HFFc6 (cell line): ENCODE measurements around the gene ZNF431. TPM values are rescaled to one million over a fixed set of nuclear protein-coding genes. Genes with fewer than 3 reads are reported as not detected.
"Not testable (repeated sequence)": the region's sequence is repeated elsewhere in the genome, so short reads cannot be mapped to it uniquely, and the experiment has no call there.

ENCODE experiments used
- DNase-seq: peaks from one replicate; pipeline ENCODE4 v3.0.0-alpha.2; 2018
- H3K27ac Mint-ChIP-seq: 2 replicates; pipeline ENCODE4 v1.8.0; 2020; ENCODE audit warnings: mild to moderate bottlenecking, mixed read lengths
- H3K27me3 Mint-ChIP-seq: 2 replicates; pipeline ENCODE4 v1.8.0; 2021; ENCODE audit warnings: mild to moderate bottlenecking, moderate library complexity, mixed read lengths; ENCODE audit not compliant: insufficient read depth
- H3K36me3 Mint-ChIP-seq: 2 replicates; pipeline ENCODE4 v1.8.0; 2021; ENCODE audit warnings: low read depth, mixed read lengths
- H3K4me1 Mint-ChIP-seq: 2 replicates; pipeline ENCODE4 v1.8.0; 2020; ENCODE audit warnings: low read depth, mixed read lengths
- H3K4me3 Mint-ChIP-seq: 2 replicates; pipeline ENCODE4 v1.8.0; 2020; ENCODE audit warnings: mild to moderate bottlenecking, moderate library complexity, mixed read lengths
- H3K9me3 Mint-ChIP-seq: 2 replicates; pipeline ENCODE4 v1.8.0; 2020; ENCODE audit warnings: mild to moderate bottlenecking, mixed read lengths
- total RNA-seq, 6 experiments: library from RNA; stranded (reverse); fragmentation: NEBNext Ultra II Directional; extraction: Animal tissue kit (Norgen Biotek cat#: 25700); gene quantifications; 2 replicates in 1 of 6; 3 replicates in 5 of 6; pipeline ENCODE4 v1.2.3, GENCODE V29; 2021
- TF ChIP-seq, protein P1 (sequence below): fragments of 200-600 bp; sonication (generic); IDR thresholded peaks from 2 replicates; pipeline ENCODE4 v1.5.0; 2021; ENCODE audit warnings: antibody characterized with exemption, mild to moderate bottlenecking

Gene ZNF431
- total RNA-seq, 6 experiments from 2014 or later: 4.0 to 6.8 (median 5.4) TPM

GRCh38 chr19:21221693-21222092, 79.9 kb downstream of the ZNF431 start:
- H3K27ac Mint-ChIP-seq: peak overlapping the region; percentile 5; the same call in 1 of the 2 replicates
- DNase-seq: peak; percentile 35
- TF ChIP-seq, protein P1, sequence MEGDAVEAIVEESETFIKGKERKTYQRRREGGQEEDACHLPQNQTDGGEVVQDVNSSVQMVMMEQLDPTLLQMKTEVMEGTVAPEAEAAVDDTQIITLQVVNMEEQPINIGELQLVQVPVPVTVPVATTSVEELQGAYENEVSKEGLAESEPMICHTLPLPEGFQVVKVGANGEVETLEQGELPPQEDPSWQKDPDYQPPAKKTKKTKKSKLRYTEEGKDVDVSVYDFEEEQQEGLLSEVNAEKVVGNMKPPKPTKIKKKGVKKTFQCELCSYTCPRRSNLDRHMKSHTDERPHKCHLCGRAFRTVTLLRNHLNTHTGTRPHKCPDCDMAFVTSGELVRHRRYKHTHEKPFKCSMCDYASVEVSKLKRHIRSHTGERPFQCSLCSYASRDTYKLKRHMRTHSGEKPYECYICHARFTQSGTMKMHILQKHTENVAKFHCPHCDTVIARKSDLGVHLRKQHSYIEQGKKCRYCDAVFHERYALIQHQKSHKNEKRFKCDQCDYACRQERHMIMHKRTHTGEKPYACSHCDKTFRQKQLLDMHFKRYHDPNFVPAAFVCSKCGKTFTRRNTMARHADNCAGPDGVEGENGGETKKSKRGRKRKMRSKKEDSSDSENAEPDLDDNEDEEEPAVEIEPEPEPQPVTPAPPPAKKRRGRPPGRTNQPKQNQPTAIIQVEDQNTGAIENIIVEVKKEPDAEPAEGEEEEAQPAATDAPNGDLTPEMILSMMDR: no peak
- no peaks in the 10 kb centered on the region for H3K36me3 Mint-ChIP-seq
- peaks cover 5% of the 10 kb centered on the region for H3K9me3 Mint-ChIP-seq
- H3K27me3 Mint-ChIP-seq: peaks cover 1% of the 10 kb centered on the region; the same call in 1 of the 2 replicates
- 0 out of 2 replicates have a peak overlapping the region, but pooled peaks have one; percentile 7 for H3K4me3 Mint-ChIP-seq
- 0 out of 2 replicates have a peak, but pooled peaks cover 11% of the 10 kb centered on the region for H3K4me1 Mint-ChIP-seq

- not testable (repeated sequence) for H3K4me3 Mint-ChIP-seq, H3K27me3 Mint-ChIP-seq, H3K4me1 Mint-ChIP-seq, H3K27ac Mint-ChIP-seq, DNase-seq
- Mint-ChIP-seq H3K9me3 (peaks cover 53% of the 10 kb centered on the region), H3K36me3 (peaks cover 26% of the 10 kb centered on the region)
Observed at GRCh38 chr19:21229938-21230337, 88.1 kb downstream of the ZNF431 start.

- Mint-ChIP-seq H3K9me3 (peaks cover 60% of the 10 kb centered on the region), H3K4me1 (no peaks in the 10 kb centered on the region), H3K4me3 (no peak overlapping the region), H3K36me3 (peaks cover 22% of the 10 kb centered on the region), H3K27me3 (no peaks in the 10 kb centered on the region), H3K27ac (no peak overlapping the region)
- TF ChIP-seq, protein P1: no peak
- no peak for DNase-seq
Observed at GRCh38 chr19:21233691-21234090, 91.9 kb downstream of the ZNF431 start.

GRCh38 chr19:21236751-21237150, 94.9 kb downstream of the ZNF431 start:
- not testable (repeated sequence) for H3K36me3 Mint-ChIP-seq, DNase-seq, H3K4me1 Mint-ChIP-seq, H3K27ac Mint-ChIP-seq, H3K4me3 Mint-ChIP-seq, H3K27me3 Mint-ChIP-seq
- peaks cover 30% of the 10 kb centered on the region for H3K9me3 Mint-ChIP-seq

DNA sequence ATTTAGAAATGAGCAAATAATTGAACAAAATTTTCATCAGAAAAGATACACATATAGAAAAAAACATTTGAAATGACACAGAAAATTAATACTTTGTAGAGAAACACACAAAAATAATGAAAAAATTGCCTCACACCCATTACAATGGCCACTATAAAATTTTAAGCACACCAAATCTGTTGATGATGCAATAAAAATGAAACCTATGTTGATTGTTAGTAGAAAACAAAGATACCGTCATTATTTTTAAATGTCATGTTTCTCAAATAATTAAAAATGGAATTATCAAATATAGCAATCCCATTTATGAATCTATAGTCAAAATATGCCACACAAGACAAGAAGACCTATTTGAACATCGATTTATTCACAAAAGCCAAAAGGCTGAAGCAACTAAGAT, 96.8 kb downstream of the ZNF431 start:
- DNase-seq: no peak
- Mint-ChIP-seq H3K4me3 (no peak overlapping the region), H3K27me3 (no peaks in the 10 kb centered on the region), H3K27ac (no peak overlapping the region), H3K36me3 (no peaks in the 10 kb centered on the region), H3K9me3 (peaks cover 23% of the 10 kb centered on the region), H3K4me1 (no peaks in the 10 kb centered on the region)
- TF ChIP-seq, protein P1: no peak

Other genes starting within 250 kb of the ZNF431 start
- 1 to 10 TPM; 4.5 to 8.5 (median 7.6) TPM for gene ZNF85, start 218.8 kb upstream of the ZNF431 start, total RNA-seq
- gene ZNF430, start 121.4 kb upstream of the ZNF431 start, total RNA-seq: 1 to 10 TPM; 5.4 to 9.2 (median 7.1) TPM
- 10 to 100 TPM in 1 of 6 experiments, 1 to 10 TPM in 5; 5.4 to 10.8 (median 8.6) TPM for gene ZNF714, start 59.8 kb upstream of the ZNF431 start, total RNA-seq
- 1 to 10 TPM; 3.8 to 4.8 (median 4.2) TPM for gene ZNF708, start 187.4 kb downstream of the ZNF431 start, total RNA-seq
- gene ZNF738, start 217.0 kb downstream of the ZNF431 start, total RNA-seq: 1 to 10 TPM; 4.2 to 6.7 (median 4.9) TPM